ENCODE results near the gene LCK.

DNA sequence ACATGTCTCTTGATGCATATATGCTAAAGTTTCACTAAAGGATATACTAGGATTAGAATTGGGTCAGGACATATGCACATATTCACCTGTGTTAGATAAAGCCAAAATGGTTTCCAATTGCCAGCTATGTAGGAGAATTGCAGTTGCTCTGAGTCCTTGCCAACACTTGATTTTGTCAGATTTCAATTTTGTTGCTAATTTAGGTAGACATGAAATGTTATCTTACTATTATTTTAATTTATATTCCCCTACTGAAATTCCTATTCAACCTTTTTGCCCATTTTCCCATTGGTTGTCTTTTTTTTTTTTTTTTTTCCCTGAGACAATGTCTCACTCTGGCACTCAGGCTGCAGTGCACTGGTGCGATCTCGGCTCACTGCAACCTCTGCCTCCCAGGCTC lies 54.2 kb downstream of the LCK start:
- no peak for TF ChIP-seq CTCF (conservative IDR thresholded peaks at IDR 0.05 in 1 of 2, IDR thresholded peaks at IDR 0.05 in 1 of 2; ENCODE audit: low read depth in 1 of 2, low read length in 2 of 2)
- TF ChIP-seq EZH2 (IDR thresholded peaks at IDR 0.05; ENCODE audit: low read length, missing control alignments) = no peak

Measured in fibroblast of lung (primary cell).